ENCODE data around the gene AVP.
A peak's percentile ranks its signal among the peaks of the same experiment; 100 is the strongest.

The AVP gene

DNA sequence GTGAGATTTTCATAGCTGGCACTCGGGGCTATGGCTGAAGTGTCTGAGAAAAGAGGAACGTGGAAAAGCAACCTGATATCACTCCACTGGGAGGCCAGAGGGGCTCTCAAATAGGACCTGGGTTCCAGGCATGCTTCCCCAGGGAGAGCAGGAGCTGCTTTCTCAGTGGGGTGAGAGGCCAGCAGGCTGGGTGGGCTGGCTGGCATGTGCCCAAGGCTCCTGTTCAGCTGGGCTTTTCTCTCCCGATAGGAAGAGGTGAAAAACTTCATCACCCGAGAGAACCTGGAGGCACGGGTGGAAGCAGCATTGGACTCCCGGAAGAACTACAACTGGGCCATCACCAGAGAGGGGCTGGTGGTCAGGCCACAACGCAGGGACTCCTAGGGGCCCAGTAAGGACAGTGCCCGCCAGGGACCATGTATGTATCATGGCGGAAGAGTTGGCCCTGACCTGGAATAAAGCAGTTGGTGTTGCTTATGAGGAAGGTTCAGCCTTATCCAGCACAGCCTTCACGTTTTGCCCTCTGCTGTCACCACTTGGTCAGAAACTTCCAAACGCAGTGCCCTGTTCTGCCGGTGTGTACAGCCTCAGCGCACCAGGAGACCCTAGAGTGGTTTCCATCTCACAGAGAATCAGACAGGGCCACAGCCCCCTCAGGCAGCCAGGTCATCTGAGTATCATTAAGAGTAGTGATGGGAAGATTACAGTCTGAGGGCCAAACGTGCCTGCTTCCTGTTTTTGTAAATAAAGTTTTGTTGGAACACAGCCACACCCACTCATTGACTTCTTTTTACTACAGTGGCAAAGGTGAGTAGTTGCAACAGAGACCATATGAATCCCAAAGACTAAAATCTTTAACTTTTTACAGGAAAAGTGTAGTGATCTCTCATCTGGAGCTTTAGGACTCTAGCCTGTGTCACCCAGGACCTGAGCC, 36.8 kb downstream of the AVP start:
- DNase-seq, result no peak

DNA sequence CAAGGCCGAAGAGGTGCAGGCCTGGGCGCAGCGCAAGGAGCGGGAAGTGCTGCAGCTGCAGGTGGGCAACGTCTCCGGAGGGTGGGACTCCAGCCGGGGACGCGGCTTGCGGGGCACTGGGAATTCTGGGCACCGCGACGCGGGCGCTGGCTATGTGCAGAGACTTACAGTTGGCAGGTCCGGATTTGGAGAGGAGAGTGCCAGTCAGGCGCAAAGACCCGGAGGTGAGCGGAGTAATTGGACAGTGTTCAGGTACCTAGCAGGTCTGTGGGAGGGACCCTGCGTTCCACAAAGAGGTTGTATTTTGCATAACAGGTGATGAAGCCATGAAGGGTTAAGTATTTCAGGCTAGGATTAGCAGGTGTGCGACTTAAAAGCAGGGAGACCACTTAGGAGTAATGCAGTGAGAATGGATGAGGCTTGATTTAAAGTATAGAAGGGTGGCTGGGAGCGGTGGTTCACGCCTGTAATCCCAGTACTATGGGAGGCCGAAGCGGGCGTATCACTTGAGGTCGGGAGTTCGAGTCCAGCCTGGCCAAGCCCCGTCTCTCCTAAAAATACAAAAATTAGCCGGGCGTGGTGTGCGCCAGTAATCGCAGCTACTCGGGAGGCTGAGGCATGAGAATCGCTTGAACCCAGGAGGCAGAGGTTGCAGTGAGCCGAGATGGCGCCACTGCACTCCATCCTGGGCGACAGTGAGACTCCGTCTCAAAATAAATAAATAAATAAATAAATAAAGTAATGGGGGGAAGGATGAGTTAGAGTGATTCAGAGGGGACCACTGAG, 37.7 kb downstream of the AVP start:
- DNase-seq, result peak; percentile 11

GRCh38 chr20:3045816-3046676, 38.5 kb downstream of the AVP start, which contains the start of gene MRPS26:
MRPS26 (plus strand) TSS chr20:3046052; CDS start chr20:3046069, 17 bp downstream.
- peak; percentile 86 for DNase-seq

- no peak for DNase-seq
Measured at GRCh38 chr20:3045042-3045815, 39.3 kb downstream of the AVP start.

GRCh38 chr20:3044336-3044965, 40.1 kb downstream of the AVP start:
- no peak for DNase-seq

GRCh38 chr20:3043322-3043721, 41.2 kb downstream of the AVP start, which contains the start of gene GNRH2:
GNRH2 (plus strand) TSS chr20:3043622; CDS start chr20:3044415, 793 bp downstream.
- DNase-seq, result no peak

- DNase-seq, result no peak
Measured at GRCh38 chr20:3042625-3043024, 41.9 kb downstream of the AVP start.

- no peak for DNase-seq
Measured at GRCh38 chr20:3041854-3042409, 42.6 kb downstream of the AVP start.

- DNase-seq, result no peak
Measured at GRCh38 chr20:3040086-3040485, 44.4 kb downstream of the AVP start.

- no peak for DNase-seq
Measured at GRCh38 chr20:3039426-3039825, 45.1 kb downstream of the AVP start.

DNA sequence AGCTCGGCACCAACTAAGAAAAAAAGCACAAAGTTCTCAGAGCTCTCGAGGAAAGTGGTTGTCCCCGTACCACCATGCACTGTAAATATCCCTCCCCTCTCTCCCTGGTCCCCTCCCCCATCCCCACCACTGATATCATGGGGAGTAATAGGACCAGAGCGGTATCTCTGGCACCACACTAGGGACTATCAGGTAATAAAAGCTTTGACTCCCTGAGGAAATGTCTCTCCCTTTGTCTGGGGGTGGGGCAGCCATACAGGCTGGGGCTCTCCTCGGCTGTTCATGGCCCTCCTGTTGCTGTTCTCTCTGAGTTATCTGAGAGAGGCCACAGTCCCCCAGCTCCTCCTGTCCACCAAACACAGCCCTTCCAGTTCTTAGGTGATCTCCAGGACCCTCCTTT, 46.1 kb downstream of the AVP start:
- no peak for DNase-seq

- no peak for DNase-seq
Measured at GRCh38 chr20:3037654-3038053, 46.9 kb downstream of the AVP start.

DNA sequence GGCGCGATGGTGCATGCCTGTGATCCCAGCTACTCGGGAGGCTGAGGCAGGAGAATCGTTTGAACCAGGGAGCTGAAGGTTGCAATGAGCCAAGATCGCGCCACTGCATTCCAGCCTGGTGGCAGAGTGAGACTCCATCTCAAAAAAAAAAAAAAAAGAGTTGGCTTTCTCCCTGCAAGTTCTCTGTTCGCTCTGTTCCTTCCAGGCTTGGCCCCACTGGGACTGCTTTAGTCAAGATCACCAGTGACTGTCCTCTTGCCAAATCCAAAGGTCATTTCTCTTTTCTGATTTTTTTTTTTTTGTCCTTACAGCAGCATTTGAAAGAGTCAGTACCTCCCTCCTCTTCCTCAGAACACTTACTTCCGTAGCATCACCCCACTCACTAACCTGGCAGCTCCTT, 51.9 kb downstream of the AVP start:
- no peak for DNase-seq

Measured in stimulated activated CD4-positive, alpha-beta T cell treated with anti-CD3 and anti-CD28 coated beads, Interleukin-4, amount 100 ng/mL, for 1 hour (primary cell).